ENCODE results near the gene PRCD.

Gene PRCD

GRCh38 chr17:76539631-76540271 lies at the start of gene PRCD:
PRCD (plus strand) TSS chr17:76540044; CDS start chr17:76540142, 98 bp downstream.
- in situ Hi-C loops (cut with HindIII; ENCODE audit: low sequenced_read_pairs), result no loop called here

- in situ Hi-C loops (cut with HindIII; ENCODE audit: low sequenced_read_pairs), result no loop called here
Measured at GRCh38 chr17:76490112-76490710, 49.6 kb upstream of the PRCD start.

GRCh38 chr17:76491271-76492122 lies 48.3 kb upstream of the PRCD start:
- in situ Hi-C loops (cut with HindIII; ENCODE audit: low sequenced_read_pairs), result no loop called here

- in situ Hi-C loops (cut with HindIII; ENCODE audit: low sequenced_read_pairs), result no loop called here
Measured at GRCh38 chr17:76492123-76492988, 47.5 kb upstream of the PRCD start.

GRCh38 chr17:76492989-76493501 lies 46.8 kb upstream of the PRCD start:
- in situ Hi-C loops (cut with HindIII; ENCODE audit: low sequenced_read_pairs), result no loop called here

- in situ Hi-C loops (cut with HindIII; ENCODE audit: low sequenced_read_pairs), result no loop called here
Measured at GRCh38 chr17:76493505-76494167, 46.2 kb upstream of the PRCD start.

- in situ Hi-C loops (cut with HindIII; ENCODE audit: low sequenced_read_pairs), result no loop called here
Measured at GRCh38 chr17:76495663-76496400, 44.0 kb upstream of the PRCD start.

- in situ Hi-C loops (cut with HindIII; ENCODE audit: low sequenced_read_pairs), result no loop called here
Measured at GRCh38 chr17:76496464-76496863, 43.4 kb upstream of the PRCD start.

GRCh38 chr17:76497699-76497978 lies 42.2 kb upstream of the PRCD start:
- in situ Hi-C loops (cut with HindIII; ENCODE audit: low sequenced_read_pairs), result no loop called here

- in situ Hi-C loops (cut with HindIII; ENCODE audit: low sequenced_read_pairs), result no loop called here
Measured at GRCh38 chr17:76497979-76498875, 41.6 kb upstream of the PRCD start.

- in situ Hi-C loops (cut with HindIII; ENCODE audit: low sequenced_read_pairs), result no loop called here
Measured at GRCh38 chr17:76498876-76499251, 41.0 kb upstream of the PRCD start.

GRCh38 chr17:76499267-76499667 lies 40.6 kb upstream of the PRCD start:
- in situ Hi-C loops (cut with HindIII; ENCODE audit: low sequenced_read_pairs), result no loop called here

GRCh38 chr17:76500074-76500746 lies 39.6 kb upstream of the PRCD start:
- in situ Hi-C loops (cut with HindIII; ENCODE audit: low sequenced_read_pairs), result no loop called here

GRCh38 chr17:76500747-76501017 lies 39.2 kb upstream of the PRCD start:
- in situ Hi-C loops (cut with HindIII; ENCODE audit: low sequenced_read_pairs), result no loop called here

- in situ Hi-C loops (cut with HindIII; ENCODE audit: low sequenced_read_pairs), result no loop called here
Measured at GRCh38 chr17:76501018-76501826, 38.6 kb upstream of the PRCD start, which contains the start of gene RHBDF2. RHBDF2 (minus strand) TSS chr17:76501423; CDS start chr17:76481524, 19,899 bp downstream.

GRCh38 chr17:76501827-76502307 lies 38.0 kb upstream of the PRCD start:
- in situ Hi-C loops (cut with HindIII; ENCODE audit: low sequenced_read_pairs), result no loop called here
